ENCODE data around the gene ZNF576. TPM values are rescaled to one million over a fixed set of nuclear protein-coding genes. Genes with fewer than 3 reads are reported as not detected.

ZNF576 gene
- total and polyA plus RNA-seq, 2 donors from 2014 or later = 15.3 to 25.6 TPM

- TF ChIP-seq CTCF (IDR thresholded peaks at IDR 0.05; ENCODE audit: borderline replicate concordance, extremely low read depth, insufficient read depth) = no peak
- FAIRE-seq (no peak), DNase-seq (no peak)
Observed at GRCh38 chr19:43631491-43631890, 35.1 kb downstream of the ZNF576 start.

DNA sequence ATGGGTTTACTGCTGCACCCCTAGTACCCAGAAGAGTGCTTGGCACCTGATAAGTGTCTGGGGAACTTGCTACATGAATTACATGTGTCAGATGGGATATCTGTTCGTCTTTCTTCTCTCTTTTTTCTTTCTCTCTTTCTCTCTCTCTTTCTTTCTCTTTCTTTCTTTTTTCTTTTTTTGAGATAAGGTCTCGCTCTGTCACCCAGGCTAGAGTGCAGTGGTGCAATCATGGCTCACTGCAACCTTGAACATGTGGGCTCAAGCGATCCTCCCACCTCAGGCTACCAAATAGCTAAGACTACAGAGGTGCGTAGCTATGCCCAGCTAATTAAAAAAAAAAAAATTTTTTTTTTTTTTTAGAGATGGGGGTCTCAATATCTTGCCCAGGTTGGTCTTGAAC lies 37.1 kb downstream of the ZNF576 start:
- H3K4me1 ChIP-seq (ENCODE audit: control insufficient read depth in 2 of 3, insufficient read depth in 2 of 3, low read depth in 1 of 3, low read length in 3 of 3) = peaks cover 0 to 7% (median 4%) of the 10 kb centered on the region in 3 donors
- H3K36me3 ChIP-seq (ENCODE audit: control insufficient read depth in 2 of 3, insufficient read depth in 3 of 3, low read length in 3 of 3) = no peaks in the 10 kb centered on the region
- H3K27ac ChIP-seq (ENCODE audit: low read depth in 2 of 2, low read length in 2 of 2) = no peak overlapping the region
- H3K4me3 ChIP-seq (ENCODE audit: low read length in 3 of 3) = no peak overlapping the region
- intact Hi-C loops (cut with DNase I) = no loop called here
- H3K9ac ChIP-seq (ENCODE audit: low read length in 3 of 3) = no peak overlapping the region
- TF ChIP-seq CTCF (IDR thresholded peaks at IDR 0.05; ENCODE audit: borderline replicate concordance, extremely low read depth, insufficient read depth) = no peak
- no peak for FAIRE-seq
- no peaks in the 10 kb centered on the region for H3K27me3 ChIP-seq (ENCODE audit: control insufficient read depth, insufficient read depth, low read length)
- DNase-seq = no peak
- H3K9me3 ChIP-seq (ENCODE audit: control insufficient read depth in 2 of 3, insufficient read depth in 1 of 3, low read length in 3 of 3) = no peaks in the 10 kb centered on the region

More at GRCh38 chr19:43631491-43631890, 35.1 kb downstream of the ZNF576 start:
- no peaks in the 10 kb centered on the region for H3K9me3 ChIP-seq (ENCODE audit: control insufficient read depth in 2 of 3, insufficient read depth in 1 of 3, low read length in 3 of 3)
- H3K27ac ChIP-seq (ENCODE audit: low read depth in 2 of 2, low read length in 2 of 2) = no peak overlapping the region
- H3K4me1 ChIP-seq (ENCODE audit: control insufficient read depth in 2 of 3, insufficient read depth in 2 of 3, low read depth in 1 of 3, low read length in 3 of 3) = peaks cover 0 to 7% (median 4%) of the 10 kb centered on the region in 3 donors
- no peak overlapping the region for H3K9ac ChIP-seq (ENCODE audit: low read length in 3 of 3)
- intact Hi-C loops (cut with DNase I) = no loop called here
- H3K36me3 ChIP-seq (ENCODE audit: control insufficient read depth in 2 of 3, insufficient read depth in 3 of 3, low read length in 3 of 3) = no peaks in the 10 kb centered on the region
- H3K27me3 ChIP-seq (ENCODE audit: control insufficient read depth, insufficient read depth, low read length) = no peaks in the 10 kb centered on the region
- H3K4me3 ChIP-seq (ENCODE audit: low read length in 3 of 3) = no peak overlapping the region

GRCh38 chr19:43634068-43634467 lies 37.7 kb downstream of the ZNF576 start:
- peaks cover 0 to 7% (median 4%) of the 10 kb centered on the region in 3 donors for H3K4me1 ChIP-seq (ENCODE audit: control insufficient read depth in 2 of 3, insufficient read depth in 2 of 3, low read depth in 1 of 3, low read length in 3 of 3)
- no peaks in the 10 kb centered on the region for H3K36me3 ChIP-seq (ENCODE audit: control insufficient read depth in 2 of 3, insufficient read depth in 3 of 3, low read length in 3 of 3)
- no peak for TF ChIP-seq CTCF (IDR thresholded peaks at IDR 0.05; ENCODE audit: borderline replicate concordance, extremely low read depth, insufficient read depth)
- H3K4me3 ChIP-seq (ENCODE audit: low read length in 3 of 3) = no peak overlapping the region
- intact Hi-C loops (cut with DNase I) = no loop called here
- DNase-seq (no peak), FAIRE-seq (no peak)
- H3K9ac ChIP-seq (ENCODE audit: low read length in 3 of 3) = peak overlapping the region in 1 of 3 donors; percentile 34
- no peak overlapping the region for H3K27ac ChIP-seq (ENCODE audit: low read depth in 2 of 2, low read length in 2 of 2)
- no peaks in the 10 kb centered on the region for H3K27me3 ChIP-seq (ENCODE audit: control insufficient read depth, insufficient read depth, low read length)
- H3K9me3 ChIP-seq (ENCODE audit: control insufficient read depth in 2 of 3, insufficient read depth in 1 of 3, low read length in 3 of 3) = no peaks in the 10 kb centered on the region

DNA sequence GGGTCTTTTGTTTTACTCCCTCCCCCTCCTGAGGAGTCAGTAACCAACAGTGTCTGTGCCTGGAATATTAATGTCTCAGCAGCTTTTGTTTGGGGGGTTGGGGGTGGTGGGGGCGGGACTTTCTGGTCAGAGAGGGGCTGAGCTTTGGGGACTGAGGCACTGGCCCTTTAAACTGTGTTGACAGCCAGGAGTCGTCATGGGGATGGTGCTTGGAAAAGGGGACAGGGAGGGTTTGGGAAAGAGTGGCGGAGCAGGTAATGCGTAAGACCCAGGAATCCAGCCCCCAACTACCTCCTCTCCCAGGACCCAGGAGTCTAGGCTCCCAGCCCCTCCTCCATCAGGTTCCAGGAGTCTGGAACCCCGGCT lies 38.1 kb downstream of the ZNF576 start:
- Histone ChIP-seq H3K27ac (ENCODE audit: low read depth in 2 of 2, low read length in 2 of 2) (peak overlapping the region; percentile 54 to 57), H3K36me3 (ENCODE audit: control insufficient read depth in 2 of 3, insufficient read depth in 3 of 3, low read length in 3 of 3) (no peaks in the 10 kb centered on the region), H3K9ac (ENCODE audit: low read length in 3 of 3) (peak overlapping the region in 1 of 3 donors; percentile 58), H3K9me3 (ENCODE audit: control insufficient read depth in 2 of 3, insufficient read depth in 1 of 3, low read length in 3 of 3) (no peaks in the 10 kb centered on the region), H3K4me1 (ENCODE audit: control insufficient read depth in 2 of 3, insufficient read depth in 2 of 3, low read depth in 1 of 3, low read length in 3 of 3) (peaks cover 0 to 7% (median 4%) of the 10 kb centered on the region in 3 donors), H3K27me3 (ENCODE audit: control insufficient read depth, insufficient read depth, low read length) (no peaks in the 10 kb centered on the region), H3K4me3 (ENCODE audit: low read length in 3 of 3) (peak overlapping the region; percentile 26 to 46 (median 39))
- no peak for TF ChIP-seq CTCF (IDR thresholded peaks at IDR 0.05; ENCODE audit: borderline replicate concordance, extremely low read depth, insufficient read depth)
- no peak for FAIRE-seq
- intact Hi-C loops (cut with DNase I) = no loop called here
- DNase-seq = peak in 4 of 5 donors; percentile 38 to 68 (median 58)
